Subcutaneous adipose tissue (tissue), 4 donors: ENCODE data around the gene DGKQ. TPM values are rescaled to one million over a fixed set of nuclear protein-coding genes. Genes with fewer than 3 reads are reported as not detected.

Experiments used
- CTCF ChIP-seq: fragments of 450-650 bp; IDR thresholded peaks from one replicate; pipeline ENCODE4 v1.5.1; 2016; ENCODE audit warnings: low read depth, mild to moderate bottlenecking, control low read depth, antibody characterized with exemption, moderate library complexity
- total RNA-seq, 4 donors: library from RNA; depleted of rRNA; stranded (reverse); fragments of >200 nt; gene quantifications; one replicate each; pipeline ENCODE4 v1.1.0, GENCODE V29; 2016

Gene DGKQ
- 10 to 100 TPM in 1 of 4 donors, 1 to 10 TPM in 3; 2.9 to 12.2 (median 5.5) TPM for total RNA-seq

- no peak for TF ChIP-seq CTCF
Observed at GRCh38 chr4:973431-974397, at the start of gene DGKQ. Gene DGKQ, minus strand, starts transcription at chr4:973569. Its CDS starts 87 bp downstream, at chr4:973482.

- no peak for TF ChIP-seq CTCF
Observed at GRCh38 chr4:1022739-1023066, 49.3 kb upstream of the DGKQ start.

GRCh38 chr4:1022051-1022738 lies 48.8 kb upstream of the DGKQ start:
- TF ChIP-seq CTCF, result no peak

GRCh38 chr4:1021386-1022050 lies 48.1 kb upstream of the DGKQ start:
- TF ChIP-seq CTCF, result no peak

- no peak for TF ChIP-seq CTCF
Observed at GRCh38 chr4:1019729-1020470, 46.5 kb upstream of the DGKQ start.

GRCh38 chr4:1019320-1019719 lies 46.0 kb upstream of the DGKQ start:
- no peak for TF ChIP-seq CTCF
